Measurements from ENCODE around the gene ATP6V0C.

Gene ATP6V0C

DNA sequence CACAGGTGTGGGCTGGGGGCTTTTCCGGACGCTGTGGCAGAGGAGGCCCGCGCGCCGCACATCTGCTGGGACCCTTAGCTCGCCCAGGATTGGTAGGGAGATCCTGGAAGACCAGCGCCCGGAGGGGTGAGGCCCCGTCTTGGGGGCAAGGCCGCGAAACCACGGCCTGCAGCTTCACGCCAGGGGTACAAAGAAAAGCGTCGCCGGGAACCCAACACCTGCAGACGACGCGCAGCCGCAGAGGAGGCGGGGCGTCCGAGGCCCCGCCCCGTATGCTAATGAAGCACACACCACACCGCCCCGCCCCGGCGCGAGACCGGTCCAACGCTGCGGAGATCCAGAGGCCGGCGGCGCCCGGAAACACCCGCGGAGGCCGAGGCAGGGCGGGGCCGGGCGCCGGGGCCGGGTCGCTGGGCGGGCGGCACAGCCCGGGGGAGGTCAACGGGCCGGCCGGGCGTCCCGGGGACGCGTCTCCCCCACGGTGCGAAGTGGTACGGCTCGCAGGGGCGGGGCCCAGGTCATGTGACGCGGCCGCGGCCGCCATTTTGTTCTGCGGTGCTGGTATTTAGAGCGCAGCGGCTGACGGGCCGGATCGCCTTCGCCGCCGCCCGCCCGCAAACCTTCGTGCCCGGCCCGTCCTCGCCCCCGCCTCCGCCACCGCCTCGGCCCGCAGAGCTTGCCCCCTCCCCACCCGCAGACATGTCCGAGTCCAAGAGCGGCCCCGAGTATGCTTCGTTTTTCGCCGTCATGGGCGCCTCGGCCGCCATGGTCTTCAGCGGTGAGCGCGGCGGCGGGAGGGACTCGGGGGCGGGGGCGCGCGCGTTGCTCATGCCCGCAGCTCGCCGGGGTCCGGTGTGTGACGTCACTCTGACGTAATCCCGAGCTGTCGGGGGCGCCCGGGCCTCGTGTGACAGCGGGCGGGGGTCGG, at the start of gene ATP6V0C:
Gene ATP6V0C, plus strand, starts transcription at position 548 of the 928 bp plus-strand sequence. Its CDS starts 152 bp downstream, at position 700.
- DNase-seq: peak; percentile 88

DNA sequence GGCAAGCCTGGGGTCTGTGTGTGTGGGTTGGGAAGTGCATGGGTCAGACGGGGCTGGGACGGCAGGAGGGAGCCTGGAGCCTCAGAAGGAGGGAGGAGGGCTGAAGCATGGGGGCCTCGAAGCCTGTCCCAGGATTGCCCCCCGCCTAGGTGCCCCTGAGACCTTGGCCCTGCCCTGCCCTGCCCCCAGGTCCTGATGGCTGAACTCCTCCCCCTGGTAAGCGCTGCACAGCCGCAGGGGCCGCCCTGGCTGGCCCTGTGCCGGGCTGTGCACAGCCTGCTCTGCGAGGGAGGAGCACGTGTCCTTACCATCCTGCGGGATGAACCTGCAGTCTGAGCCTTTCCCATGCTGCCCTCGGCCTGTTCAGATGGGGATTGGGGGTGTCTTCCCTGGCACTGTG, 49.4 kb upstream of the ATP6V0C start:
- no peak for DNase-seq

DNA sequence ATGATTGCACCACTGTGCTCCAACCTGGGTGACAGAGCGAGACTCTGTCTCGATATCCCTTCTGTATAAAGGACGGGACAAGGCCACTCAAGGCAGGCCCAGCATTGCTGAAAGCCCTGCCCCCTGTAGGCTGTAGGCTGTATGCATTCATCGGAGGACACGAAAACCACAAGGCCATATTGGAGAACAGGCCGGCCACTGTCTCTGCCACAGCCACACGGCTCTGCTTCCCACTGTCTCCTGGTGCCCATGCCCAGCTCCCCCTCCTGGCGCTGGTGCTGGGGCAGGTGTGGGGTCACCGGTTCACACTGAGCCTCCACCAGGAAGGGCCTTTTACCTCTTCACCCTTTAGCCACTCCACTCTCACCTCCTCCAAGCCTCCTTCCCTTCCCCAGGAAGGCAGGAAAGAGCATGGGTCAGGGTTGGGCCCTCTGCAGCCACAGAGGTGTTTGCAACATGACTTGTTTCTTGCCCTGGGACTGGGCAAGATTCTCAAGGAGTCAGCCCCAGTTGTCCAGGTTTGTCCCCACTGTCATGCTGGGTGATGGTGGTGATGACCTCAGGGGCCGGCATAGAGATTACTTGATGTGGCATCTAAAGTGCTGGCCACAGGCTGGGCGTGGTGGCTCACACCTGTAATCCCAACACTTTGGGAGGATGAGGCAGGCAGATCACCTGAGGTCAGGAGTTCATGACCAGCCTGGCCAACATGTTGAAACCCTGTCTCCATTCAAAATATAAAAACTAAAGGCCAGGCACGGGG, 47.9 kb upstream of the ATP6V0C start:
- DNase-seq: no peak

DNA sequence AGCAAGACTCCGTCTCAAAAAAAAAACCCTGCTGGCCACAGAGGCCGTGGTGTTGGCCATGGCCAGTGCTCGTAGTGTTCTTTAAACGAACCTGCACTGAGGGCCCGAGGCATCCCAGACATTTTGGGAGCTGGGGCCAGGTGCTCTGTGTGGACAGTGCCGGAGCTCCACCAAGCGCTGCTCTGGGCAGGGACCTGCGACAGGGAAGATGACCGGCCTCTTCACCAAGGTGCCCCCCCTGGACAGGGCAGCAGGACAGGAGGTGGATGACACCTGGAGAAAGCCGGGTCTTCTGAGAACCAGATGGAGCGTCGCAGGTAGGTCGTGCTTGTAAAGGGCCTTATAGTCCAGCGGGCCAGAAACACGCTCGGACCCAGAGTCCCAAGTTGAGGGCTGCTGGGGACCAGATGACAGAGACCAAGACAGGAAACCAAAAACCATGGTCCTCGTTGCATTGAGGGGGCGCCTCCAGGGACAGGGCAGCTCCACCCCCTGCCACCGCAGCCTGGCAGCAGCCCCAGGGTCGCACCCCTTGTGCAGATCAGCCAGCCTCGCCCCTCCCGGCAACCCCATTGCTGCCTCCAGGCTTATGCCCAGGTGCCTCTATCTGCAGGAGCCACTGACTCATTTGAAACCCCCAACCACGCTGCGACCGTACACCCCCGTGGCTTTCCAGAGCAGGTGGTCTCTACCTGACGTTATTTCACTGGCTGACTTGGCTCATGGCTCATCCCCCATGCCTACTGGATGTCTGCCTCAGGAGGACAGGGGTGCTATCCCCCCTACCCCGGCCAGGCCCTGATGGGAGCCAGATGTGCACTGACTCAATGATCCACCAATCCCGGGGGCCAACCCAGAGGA, 46.9 kb upstream of the ATP6V0C start:
- DNase-seq: no peak

DNA sequence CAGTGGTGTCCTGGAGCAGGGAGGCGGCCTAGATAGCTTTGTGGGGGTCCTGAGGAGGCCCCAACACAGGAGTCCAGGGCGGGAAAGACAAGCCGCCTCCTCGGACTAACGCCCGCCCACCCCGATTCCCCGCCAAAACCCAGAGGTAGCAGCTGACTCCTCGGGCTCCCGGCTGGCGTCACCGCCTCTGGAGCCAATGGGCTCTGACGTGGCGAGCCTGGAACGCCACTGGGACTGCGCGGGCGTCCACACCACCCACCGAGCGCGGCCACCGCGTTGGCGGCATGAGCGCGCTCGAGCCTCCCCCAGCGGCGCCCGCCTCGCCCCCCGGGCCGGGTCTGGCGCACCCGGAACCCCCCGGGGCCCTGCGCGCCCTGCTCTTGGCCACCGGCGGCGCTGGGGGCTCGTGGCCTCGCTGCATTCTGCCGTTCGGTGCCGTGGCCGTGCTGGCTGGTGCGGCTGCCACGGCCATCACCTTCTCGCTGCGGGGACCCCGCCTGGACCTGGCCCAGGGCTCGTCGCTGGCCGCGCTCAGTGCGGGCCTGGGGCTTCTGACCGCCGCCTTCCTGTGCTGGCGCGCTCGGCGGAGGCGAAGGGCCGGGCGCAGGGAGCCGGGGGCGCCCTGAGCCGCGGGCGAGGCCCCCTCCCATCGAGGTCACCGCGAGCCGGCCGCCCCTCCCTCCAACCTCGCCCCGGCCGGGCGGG, 46.1 kb upstream of the ATP6V0C start:
- no peak for DNase-seq

DNA sequence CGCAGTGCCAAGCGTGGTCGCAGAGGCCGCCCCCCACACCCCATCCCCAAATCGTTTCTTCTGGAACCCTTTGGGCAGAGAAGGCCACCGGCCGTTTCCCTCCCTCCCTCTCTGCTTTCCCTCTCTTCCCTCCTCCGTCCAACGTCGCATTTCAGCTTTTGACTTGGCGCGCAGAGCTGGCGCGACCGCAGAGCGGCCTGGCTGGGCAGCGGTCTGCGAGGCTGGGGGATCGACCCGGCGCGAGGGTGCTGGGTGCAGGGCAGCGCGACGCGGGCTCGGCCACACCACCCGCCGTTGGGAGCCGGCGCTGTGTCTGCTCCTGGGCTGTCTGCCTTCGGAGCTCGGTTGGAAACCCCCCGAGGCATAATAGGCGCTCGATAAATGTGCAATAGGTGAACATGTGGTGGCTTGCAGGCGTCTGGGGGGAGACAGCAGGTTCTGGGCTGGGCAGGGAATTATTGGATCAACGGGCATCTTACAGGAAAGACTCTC, 45.5 kb upstream of the ATP6V0C start:
- no peak for DNase-seq

DNA sequence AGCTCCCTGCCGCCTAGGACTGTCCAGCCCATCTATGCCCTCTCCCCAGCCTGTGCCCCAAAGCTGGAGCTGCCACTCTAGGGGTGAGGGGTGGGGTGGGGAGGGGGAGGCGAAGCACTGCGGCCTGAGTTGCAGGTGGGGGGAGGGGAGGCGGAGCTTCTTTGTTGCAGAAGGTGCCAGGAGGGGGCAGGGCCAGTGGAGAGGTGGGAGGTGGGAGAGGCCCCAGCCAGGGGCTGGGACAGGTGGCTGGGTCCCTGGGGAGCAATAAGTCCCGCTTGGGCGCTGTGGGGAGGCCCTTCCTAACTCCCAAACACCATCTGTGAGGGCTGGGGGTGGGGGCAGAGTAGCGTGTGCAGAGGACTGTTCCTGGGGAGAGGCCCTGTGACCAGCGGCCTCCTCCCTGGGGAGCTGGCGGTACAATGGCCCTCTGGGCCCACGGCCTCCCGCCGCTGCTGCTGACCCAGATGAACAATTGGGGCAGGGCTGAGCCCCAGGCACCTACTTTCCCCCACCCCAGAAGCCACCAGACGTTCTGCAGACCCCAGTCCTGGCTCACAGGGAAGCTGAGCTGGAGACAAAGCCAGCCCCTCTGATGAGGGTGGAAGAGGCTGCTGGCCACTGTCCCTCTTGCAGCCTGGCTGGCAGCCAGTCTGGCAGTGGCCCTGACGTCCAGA, 44.9 kb upstream of the ATP6V0C start:
- DNase-seq: no peak

DNA sequence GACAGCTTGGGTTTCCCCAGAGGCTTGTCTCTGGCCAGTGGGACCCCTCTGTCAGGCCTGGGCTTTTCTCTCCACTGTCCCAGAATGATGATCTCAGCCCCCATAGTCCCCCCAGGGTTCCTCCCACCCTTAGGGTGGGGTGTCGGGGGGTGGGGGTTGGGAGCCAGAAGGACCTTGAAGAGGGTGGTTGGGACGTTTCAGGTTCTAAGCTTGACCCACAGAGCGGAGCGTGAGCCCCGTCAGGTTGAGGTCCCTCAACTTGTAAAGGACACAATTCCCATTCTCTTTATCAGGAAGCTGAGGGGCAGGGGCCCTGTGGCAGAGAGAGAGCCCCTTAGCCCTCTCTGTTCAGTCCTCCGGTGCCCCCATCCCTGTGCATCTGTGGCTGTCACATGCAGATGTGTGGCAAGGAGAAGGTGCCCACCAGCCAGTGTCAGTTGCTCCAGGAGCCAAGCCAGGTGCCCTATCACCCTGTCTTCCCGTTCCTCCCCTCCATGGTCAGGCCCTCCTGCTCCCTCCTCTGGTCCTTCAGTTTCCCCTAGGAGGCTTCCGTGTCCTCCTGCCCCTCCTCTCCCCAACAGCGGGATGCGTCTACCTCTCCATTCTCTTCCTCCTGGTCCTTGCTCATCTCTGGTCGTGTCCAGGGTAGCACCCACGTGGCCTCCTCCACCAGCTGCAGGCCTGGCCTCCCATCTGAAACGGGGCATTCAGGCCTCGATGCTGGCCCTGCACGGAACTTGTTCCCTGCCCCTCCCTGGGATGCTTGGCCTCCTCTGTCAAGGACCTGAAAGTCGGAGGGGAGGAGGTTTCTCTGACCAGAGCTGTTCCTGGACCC, 44.1 kb upstream of the ATP6V0C start:
- no peak for DNase-seq

DNA sequence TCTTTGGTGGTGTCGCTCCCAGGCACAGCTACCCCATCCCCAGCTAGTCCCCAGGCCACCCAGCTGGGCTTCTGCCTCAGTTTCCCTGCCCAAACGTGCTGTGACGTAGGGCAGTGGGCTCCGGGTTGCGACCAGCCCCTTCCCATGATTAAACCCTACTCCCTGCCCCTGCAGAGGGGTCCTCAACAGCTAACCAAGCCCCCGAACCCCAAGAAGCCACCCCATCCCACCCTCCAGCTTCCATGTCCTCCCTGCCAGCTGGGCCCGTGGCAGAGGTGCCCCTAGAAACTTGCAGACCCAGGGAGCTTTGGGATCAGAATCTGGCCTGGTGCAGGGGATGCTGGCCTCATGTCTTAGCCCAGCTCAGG, 43.5 kb upstream of the ATP6V0C start:
- DNase-seq: no peak

DNA sequence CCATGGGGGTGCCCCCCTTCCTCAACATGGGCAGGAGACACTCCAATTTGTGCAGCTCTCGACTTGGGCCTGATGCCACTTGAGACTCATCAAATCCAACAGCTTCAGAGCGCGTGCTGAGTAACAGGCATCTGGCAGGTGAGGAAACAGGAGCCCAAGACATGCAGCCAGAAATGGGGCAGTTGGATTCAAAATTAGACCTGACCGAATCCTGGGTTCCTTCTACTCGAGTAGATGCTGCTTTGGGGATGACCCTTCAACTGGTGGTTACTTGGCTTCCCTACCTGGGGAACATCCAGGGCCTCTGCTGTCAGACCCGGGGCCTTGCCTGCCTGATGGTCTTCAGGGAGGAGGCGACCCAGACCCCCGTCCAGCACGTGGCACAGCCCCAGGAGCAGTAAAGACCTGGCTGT, 43.1 kb upstream of the ATP6V0C start:
- DNase-seq: no peak

DNA sequence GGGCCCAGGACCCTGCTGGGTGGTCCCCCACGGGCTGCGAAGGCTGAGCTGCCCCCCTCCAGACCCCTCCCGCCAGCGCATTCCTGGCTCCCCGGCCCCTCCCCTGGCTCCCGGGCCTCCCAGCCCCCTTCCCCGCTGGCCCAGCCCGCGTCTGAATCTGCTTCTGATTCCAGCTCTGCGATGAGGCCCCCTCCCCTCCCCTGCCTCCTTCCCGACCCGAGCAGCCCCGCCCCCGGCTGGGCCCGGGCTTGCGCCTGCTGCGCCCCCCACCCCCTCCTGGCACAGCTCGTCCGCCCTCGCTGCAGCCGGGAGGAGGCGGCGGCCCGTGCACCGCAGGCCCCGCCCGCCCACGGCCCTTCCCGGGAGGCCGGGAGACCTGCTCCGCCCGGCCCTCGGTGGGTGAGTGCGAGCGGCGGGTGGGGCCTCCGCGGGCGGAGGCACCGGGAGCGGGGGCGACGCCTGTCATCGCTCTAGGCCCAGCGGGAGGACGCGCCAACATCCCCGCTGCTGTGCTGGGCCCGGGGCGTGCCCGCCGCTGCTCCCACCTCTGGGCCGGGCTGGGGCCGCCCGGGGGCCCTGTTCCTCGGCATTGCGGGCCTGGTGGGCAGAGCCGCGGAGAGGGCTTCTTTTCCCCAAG, 42.6 kb upstream of the ATP6V0C start, which contains the start of gene NTN3:
Gene NTN3, plus strand, starts transcription at position 282 of the 637 bp plus-strand sequence. CDS start 405 bp downstream, outside the sequence.
- DNase-seq: no peak

DNA sequence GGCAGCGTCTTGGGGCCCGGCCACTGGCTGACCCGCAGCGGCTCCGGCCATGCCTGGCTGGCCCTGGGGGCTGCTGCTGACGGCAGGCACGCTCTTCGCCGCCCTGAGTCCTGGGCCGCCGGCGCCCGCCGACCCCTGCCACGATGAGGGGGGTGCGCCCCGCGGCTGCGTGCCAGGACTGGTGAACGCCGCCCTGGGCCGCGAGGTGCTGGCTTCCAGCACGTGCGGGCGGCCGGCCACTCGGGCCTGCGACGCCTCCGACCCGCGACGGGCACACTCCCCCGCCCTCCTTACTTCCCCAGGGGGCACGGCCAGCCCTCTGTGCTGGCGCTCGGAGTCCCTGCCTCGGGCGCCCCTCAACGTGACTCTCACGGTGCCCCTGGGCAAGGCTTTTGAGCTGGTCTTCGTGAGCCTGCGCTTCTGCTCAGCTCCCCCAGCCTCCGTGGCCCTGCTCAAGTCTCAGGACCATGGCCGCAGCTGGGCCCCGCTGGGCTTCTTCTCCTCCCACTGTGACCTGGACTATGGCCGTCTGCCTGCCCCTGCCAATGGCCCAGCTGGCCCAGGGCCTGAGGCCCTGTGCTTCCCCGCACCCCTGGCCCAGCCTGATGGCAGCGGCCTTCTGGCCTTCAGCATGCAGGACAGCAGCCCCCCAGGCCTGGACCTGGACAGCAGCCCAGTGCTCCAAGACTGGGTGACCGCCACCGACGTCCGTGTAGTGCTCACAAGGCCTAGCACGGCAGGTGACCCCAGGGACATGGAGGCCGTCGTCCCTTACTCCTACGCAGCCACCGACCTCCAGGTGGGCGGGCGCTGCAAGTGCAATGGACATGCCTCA, 41.9 kb upstream of the ATP6V0C start:
- no peak for DNase-seq

DNA sequence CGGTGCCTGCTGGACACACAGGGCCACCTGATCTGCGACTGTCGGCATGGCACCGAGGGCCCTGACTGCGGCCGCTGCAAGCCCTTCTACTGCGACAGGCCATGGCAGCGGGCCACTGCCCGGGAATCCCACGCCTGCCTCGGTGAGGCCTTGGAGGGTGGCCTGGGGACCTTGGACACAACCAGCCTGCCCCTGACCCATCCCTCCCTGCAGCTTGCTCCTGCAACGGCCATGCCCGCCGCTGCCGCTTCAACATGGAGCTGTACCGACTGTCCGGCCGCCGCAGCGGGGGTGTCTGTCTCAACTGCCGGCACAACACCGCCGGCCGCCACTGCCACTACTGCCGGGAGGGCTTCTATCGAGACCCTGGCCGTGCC, 41.3 kb upstream of the ATP6V0C start:
- no peak for DNase-seq

DNA sequence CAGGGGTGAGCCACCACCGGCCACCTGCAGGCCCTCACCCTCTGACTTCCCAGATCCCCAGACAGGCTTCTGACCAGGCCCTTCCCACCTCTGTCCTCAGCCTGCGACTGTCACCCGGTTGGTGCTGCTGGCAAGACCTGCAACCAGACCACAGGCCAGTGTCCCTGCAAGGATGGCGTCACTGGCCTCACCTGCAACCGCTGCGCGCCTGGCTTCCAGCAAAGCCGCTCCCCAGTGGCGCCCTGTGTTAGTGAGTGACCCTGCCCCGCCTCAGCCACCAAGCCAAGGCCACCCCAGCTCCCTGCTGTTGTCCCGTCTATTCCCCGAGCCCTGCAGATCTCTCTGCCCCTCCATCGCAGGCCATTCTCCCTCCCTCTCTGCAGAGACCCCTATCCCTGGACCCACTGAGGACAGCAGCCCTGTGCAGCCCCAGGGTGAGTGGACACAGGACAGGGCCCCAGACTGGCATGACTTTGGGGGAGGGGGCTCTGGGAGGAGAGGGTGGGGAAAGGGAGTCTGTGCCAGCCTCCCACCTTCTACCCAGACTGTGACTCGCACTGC, 40.8 kb upstream of the ATP6V0C start:
- no peak for DNase-seq

DNA sequence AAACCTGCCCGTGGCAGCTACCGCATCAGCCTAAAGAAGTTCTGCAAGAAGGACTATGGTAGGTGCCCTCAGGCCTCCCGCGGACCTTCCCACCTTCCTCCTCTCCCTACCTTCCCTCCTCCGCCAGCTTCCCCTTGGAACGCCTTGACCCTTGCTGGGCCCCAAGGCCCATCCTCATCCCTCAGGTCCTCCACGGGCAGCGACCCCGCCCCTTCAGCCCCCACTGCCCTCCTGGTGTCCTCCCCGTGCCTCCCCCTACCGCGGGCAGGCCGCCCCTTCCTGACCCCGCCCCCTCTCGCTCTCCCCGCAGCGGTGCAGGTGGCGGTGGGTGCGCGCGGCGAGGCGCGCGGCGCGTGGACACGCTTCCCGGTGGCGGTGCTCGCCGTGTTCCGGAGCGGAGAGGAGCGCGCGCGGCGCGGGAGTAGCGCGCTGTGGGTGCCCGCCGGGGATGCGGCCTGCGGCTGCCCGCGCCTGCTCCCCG, 40.3 kb upstream of the ATP6V0C start:
- peak; percentile 33 for DNase-seq

DNA sequence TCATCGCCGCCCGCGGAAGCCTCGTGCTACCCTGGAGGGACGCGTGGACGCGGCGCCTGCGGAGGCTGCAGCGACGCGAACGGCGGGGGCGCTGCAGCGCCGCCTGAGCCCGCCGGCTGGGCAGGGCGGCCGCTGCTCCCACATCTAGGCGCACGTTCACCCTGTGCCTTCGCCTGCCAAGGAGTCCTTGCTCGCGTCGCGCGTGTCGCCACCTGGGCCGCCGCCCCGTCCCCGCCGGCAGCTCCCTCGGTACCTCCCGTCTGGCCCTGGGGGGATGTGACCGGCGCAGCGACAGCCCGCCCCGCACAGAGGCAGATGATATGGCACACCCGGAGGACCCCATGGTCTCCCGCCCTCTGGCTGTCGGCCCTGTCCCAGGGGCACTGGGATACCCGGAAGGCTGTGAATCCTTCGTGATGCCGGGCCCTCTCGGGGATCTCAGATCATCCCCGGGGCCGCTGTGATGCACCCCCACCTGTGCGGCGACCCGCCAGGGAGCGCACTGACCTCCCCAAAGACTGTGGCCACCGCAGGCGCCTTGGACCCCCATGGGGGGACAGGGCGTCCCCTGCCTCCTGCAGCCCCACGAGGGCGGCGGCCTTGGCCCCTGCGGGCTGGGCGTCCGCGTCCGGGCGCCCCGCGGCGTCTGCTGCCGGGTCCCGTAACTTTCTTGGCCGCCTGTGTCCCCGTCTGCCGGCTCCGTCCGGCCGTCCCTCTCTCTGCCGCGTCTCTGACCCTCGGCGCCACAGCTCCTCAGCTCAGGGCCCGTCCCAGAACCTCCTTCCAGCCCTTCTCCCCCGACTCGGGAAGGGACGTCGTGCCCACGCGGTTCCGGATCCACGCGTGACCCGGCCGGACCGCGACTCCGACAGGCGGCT, 39.5 kb upstream of the ATP6V0C start:
- DNase-seq: peak; percentile 54

DNA sequence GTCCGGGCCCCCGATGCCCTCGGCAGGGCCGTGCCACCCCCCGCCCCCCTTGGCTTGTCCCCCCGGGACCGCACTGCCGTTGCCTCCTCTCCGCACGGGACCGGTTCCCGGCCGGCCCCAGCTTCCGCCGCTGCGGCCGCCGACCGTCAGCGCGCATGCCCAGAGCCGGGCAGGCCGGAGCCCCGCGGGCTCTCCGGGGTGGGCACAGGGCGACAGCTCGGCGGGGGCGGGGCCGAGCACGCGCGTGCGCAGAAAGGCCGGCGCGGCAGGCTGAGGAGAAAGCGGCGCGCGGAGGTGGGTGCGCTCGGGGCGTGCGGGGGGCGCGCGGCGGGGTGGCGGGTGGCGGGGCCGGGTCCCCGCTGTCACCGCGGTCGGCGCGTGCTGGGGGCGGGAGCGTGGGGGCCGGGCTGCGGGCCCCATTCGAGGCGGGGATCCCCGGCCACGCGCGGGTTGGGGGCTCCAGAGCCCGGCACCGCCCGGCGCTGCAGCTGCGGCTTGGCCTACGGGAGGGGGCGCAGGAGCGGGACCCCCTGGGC, 38.8 kb upstream of the ATP6V0C start, which contains the start of gene TBC1D24:
Gene TBC1D24, plus strand, starts transcription at position 251 of the 536 bp plus-strand sequence. CDS start 21,022 bp downstream, outside the sequence.
- peak; percentile 85 for DNase-seq

Measured in stimulated activated CD4-positive, alpha-beta T cell treated with anti-CD3 and anti-CD28 coated beads, Interleukin-12 subunit alpha, Interleukin-12 subunit beta, amount 100 ng/mL, for 4 hours (primary cell).